ENCODE measurements around the gene RRAS.

The RRAS gene

DNA sequence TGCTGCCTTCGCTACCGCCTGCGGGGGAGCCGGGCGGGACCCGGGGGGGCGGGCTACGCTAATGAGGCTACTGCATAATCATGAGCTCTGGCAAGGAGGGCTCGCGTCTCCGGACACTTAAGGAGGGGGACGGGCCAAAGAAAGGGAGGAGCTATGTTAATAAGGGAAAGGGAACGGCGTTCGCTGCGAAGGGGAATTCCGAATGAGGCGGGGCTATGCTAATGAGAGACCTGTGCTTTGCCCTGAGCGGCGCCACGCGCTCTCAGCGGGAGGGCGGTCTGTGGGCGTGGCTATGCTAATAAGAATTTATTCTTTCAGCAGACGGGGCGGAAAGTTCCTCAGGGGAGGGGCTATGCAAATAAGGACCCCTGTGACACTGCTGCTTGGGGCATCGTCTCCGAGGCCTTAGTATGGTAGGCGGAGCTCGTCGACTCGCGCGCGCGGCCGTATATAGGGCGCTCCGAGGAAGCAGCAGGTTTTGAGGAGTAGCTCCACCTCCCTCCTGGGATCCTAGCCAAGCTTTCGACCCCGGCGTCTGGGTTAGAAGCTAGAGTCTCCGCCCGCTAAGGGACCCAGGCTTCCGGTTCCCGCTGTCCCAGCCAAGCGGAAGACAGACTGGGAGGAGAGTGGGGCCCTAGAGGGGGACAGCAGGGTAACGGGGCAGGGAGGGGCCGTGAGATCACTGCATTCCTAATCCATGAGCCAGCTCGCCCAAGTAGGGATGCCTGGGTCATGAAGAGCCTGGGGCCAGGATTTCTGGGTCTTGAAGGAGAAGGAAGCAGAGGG is at the start of gene RRAS:
RRAS (minus strand) TSS at position 31 of the 786 bp plus-strand sequence. CDS start 45 bp downstream, outside the sequence.
- peak; percentile 100 for DNase-seq

DNA sequence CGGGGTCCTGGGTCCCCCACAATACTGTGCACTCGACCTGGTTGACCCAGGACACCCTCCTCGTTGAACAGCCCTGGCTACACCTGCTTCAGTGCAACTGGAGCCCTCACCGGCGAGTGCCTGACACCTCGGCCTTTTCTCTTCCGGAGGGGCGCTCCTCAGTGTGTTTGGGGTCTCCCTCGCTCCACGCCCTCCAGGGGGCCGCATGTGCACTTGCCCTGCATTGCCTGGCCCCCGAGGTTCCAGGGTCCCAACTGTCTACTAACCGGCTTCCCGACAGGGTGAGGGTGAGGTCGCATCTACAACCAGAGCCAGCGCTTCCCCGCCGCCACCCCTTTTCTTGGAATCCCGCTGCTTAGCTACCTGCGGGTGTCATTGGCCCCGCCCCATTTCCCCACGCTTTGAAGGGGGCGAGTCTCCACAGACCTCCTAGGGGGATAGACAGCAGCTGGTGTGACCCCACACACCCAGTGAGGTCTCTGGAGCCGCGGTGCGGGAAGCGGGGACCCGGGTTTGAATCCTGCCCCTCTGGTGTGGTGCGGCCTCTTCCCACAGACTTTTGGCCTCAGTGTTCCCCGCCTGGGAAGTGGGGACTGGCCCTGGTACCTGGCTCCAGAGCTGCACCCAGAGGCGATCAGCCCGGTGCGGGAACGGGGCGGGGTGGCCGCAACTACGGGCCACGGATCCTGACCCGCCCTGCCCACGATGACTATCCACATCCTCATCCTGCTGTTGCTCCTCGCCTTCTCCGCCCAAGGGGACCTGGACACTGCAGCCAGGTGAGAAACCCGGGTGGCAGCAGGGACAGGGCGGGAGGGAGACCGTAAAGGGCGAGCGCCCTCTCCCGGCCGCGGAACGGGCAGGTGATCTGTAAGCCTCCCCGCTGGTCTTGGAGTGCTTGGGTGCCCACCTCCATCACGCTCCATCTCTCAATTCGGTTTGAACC is 49.5 kb upstream of the RRAS start, which contains the start of gene ADM5:
ADM5 (plus strand) TSS at position 462 of the 946 bp plus-strand sequence; CDS start at position 706, 244 bp downstream.
- DNase-seq = peak; percentile 89

- DNase-seq = peak; percentile 46
Observed at GRCh38 chr19:49688531-49689132, 48.7 kb upstream of the RRAS start.

- peak; percentile 61 for DNase-seq
Observed at GRCh38 chr19:49687566-49688316, 47.8 kb upstream of the RRAS start.

- no peak for DNase-seq
Observed at GRCh38 chr19:49687150-49687549, 47.2 kb upstream of the RRAS start.

- no peak for DNase-seq
Observed at GRCh38 chr19:49686503-49687088, 46.7 kb upstream of the RRAS start.

DNA sequence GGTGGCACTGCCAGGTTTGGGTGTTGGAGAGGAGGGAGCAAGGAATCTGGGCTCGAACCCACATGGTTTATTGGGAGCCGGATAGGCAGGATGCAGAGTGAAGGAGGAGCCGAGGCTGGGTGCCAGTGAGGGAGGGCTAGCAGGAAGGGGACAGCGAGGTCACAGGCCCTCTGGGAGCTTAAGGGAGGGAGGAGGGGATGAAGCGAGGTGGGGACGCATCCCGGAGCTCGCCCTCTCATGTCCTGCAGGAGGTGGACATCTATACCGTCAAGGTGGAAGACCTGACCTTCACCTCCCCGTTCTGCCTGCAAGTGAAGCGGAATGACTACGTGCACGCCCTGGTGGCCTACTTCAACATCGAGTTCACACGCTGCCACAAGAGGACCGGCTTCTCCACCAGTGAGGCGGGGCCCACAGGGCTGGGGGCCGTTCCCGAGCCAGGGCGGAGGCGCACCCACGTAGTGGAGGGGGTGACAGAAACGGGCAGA is 45.9 kb upstream of the RRAS start:
- no peak for DNase-seq

- no peak for DNase-seq
Observed at GRCh38 chr19:49684983-49685553, 45.1 kb upstream of the RRAS start.

- DNase-seq = no peak
Observed at GRCh38 chr19:49684251-49684982, 44.5 kb upstream of the RRAS start.

GRCh38 chr19:49683814-49684250 is 43.9 kb upstream of the RRAS start:
- no peak for DNase-seq

DNA sequence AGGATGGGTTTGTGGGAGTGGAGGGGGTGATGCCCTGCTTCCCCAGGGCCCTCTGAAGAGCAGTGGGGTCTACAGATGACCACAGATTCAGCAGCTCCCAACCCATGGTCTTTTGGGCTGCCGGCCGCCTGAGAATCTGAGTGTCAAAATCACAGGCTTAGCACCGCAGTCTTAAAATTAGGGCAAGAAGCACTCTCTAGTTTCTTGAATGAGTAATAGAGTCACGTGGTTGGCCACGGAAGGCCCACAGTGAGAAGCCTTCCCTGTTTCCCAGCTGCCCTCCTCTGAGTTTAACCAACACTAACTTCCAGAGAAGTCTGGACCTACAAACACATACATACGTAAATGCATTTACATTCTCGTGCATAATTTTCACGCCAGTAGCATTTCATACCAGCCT is 42.3 kb upstream of the RRAS start:
- DNase-seq = no peak

DNA sequence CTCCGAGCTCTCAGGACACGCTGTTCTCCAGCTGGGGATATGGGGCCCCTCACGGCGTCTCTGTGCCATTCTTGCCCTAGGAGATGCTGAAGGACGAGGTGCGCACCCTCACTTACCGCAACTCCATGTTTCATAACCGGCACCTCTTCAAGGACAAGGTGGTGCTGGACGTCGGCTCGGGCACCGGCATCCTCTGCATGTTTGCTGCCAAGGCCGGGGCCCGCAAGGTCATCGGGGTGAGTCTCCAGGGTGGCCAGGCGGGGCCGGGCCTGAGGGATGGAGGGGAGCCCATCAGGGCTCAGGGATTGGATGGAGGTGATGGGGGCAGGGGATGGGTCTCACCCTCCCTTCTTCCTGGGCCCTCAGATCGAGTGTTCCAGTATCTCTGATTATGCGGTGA is 41.9 kb upstream of the RRAS start:
- no peak for DNase-seq

DNA sequence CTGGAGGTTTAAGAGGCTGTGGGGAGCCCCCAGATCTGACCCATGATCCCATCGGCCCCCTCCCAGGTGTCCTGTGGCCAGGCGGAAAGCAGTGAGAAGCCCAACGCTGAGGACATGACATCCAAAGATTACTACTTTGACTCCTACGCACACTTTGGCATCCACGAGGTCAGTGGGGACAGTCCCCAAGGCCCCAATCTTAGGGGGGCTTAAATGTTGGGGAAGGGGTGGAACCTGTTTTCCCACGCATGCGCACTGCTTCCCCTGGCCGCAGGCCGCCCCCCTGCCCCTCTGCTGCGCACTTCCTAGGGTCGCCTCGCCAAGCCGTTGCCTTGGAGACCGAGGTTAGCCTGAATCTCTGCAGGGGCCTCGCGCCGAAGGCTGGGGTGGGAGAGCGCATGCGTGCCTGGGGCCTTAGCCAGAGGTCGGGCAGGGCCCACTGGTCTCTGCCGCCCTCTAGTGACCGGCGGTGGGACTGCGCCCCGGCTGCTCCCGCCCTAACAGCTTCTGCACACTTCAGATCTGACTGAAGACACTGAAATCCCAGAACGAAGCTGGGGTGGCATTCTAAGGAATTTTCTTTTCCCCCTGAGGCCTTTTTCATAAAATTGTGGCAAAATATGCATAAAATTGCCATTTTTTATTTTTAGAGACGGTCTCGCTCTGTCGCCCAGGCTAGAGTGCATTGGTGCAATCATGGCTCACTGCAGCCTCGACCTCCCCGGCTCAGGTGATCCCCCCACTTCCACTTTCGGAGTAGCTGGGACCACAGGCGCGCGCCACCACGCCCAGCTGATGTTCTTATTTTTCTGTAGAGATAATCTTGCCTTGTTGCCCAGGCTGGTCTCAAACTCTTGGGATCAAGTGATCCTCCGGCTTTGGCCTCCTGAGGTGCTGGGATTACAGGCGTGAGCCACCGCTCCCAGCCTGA is 40.7 kb upstream of the RRAS start:
- DNase-seq = peak; percentile 96

DNA sequence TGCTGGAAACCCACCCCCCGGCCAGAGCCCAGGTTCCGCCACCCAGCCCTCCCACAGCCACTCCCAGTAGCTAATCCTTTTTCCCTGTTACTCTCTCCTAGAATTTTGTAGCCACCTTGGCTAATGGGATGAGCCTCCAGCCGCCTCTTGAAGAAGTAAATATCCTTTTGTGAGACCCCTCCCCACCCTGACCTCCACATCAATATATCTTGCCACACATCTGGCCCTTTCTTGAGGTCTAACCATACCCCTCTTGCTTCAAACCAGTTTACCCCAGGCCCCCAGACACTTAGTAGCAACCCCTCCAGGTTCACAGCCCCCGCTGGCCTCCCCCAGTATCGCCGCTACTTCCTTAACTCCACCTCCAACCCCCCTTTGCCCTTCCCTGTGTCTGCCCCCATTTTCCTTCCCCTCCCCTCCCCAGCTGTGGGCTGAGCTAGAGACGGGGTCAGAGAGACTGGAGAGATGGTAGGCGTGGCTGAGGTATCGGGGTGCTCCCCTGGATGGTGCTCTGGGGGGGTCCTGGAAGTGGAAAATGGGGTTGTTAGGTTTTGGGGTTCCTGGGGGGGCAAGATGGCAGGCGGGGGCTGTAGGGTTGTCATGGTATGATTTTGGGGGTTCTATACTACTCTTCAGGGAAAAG is 39.9 kb upstream of the RRAS start:
- DNase-seq = peak; percentile 44

DNA sequence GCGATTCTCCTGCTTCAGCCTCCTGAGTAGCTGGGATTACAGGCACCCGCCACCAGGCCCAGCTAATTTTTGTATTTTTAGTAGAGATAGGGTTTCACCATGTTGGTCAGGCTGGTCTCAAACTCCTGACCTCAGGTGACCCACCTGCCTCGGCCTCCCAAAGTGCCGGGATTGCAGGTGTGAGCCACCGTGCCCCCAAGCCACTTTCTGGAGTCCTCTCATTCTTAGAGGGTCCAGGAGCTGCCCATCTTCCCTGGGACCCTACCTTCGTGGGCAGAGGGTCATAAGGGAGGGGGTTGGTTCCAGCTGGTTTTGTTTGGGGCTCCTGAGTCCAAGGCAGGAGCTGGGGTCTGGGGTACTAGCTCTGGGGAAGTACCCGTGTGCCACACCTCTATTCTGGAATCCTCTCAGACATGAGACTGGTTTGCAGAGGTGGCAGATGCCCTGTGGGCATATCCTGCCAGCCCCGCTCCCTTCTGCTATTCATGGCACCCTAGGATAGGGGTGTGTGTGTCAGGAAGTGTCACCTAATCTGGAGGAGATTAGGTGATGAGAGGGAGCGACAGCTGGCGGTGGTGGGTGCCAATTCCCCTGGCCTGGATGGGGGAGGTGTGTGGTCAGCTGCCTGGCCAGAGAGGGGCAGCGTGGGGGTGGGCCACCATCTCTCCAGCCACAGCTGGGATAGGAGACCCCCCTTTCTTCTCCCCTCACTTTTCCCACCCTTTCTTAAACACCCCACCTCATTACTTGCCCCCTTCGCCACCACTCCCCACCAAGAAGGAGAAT is 39.2 kb upstream of the RRAS start:
- DNase-seq = peak; percentile 81

GRCh38 chr19:49677901-49678674 is 38.1 kb upstream of the RRAS start:
- peak; percentile 85 for DNase-seq

- DNase-seq = peak; percentile 90
Observed at GRCh38 chr19:49677231-49677900, 37.4 kb upstream of the RRAS start, which contains the start of gene PRMT1. TSS of gene PRMT1 (plus strand) at chr19:49677271. CDS start at chr19:49677281, 10 bp downstream.

Data from NCI-H69 (cell line).